ENCODE measurements around the gene CLCN3.
"Not testable (repeated sequence)": the region's sequence is repeated elsewhere in the genome, so short reads cannot be mapped to it uniquely, and the experiment has no call there.

Gene CLCN3

DNA sequence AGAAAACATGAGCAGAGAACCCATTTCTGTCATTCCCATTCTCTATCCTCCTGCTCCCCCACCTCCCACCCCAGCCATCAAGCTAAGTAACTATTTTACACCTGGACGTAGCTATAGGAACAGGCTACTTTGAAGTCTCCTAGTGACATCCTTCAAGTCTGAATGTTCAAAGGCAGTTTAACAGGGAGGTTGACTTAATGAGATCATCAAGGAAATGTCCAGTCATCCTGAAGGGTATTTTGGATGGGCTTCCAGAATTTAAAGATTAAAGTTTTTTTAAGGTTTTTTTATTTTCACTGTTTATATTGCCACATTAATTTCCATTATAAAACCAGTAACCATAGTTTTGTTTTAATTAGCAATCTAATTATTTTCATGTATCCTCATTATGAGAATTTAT, 96.3 kb downstream of the CLCN3 start:
- no peak for DNase-seq

- DNase-seq: no peak
Measured at GRCh38 chr4:169720529-169720928, 100.2 kb downstream of the CLCN3 start.

- no peak for DNase-seq
Measured at GRCh38 chr4:169723207-169723965, 103.0 kb downstream of the CLCN3 start.

- DNase-seq: no peak
Measured at GRCh38 chr4:169724260-169724659, 103.9 kb downstream of the CLCN3 start.

DNA sequence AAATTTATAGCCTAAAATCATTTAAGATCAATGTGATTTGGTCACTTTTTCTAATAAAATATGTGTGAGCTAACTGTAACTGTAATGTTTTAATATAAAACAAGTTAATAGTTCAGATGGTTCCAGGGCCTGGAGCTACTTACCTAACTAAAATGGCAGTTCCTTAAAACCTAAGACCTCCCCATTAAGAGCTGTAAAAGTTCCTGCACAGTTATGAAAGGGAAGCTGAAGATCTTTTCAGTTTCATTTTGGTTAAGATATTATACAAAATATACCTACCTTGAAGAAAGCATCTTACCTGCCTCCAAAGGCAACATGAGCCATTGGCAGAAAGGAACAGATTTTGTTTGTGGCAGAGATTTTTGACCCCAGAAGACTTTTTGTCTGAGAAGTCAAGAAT, 107.2 kb downstream of the CLCN3 start:
- no peak for DNase-seq

GRCh38 chr4:169730564-169730963, 110.2 kb downstream of the CLCN3 start:
- DNase-seq: no peak

DNA sequence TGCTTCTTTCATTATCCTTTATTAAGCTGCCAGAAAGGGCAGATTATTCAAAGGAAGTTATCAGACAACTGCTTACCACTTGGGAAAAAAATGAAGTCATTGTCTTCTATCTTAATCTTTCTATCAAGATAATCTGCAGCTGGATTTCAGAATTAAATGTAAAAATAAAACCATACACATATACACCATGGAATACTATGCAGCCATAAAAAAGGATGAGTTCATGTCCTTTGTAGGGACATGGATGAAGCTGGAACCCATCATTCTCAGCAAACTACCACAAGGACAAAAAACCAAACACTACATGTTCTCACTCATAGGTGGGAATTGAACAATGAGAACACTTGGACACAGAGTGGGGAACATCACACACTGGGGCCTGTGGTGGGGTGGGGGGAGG, 118.2 kb downstream of the CLCN3 start:
- not testable (repeated sequence) for DNase-seq

GRCh38 chr4:169741569-169741968, 121.2 kb downstream of the CLCN3 start:
- no peak for DNase-seq

GRCh38 chr4:169744601-169745000, 124.2 kb downstream of the CLCN3 start:
- DNase-seq: no peak

- no peak for DNase-seq
Measured at GRCh38 chr4:169745291-169745690, 124.9 kb downstream of the CLCN3 start.

GRCh38 chr4:169756971-169757574, 136.7 kb downstream of the CLCN3 start:
- DNase-seq: no peak

DNA sequence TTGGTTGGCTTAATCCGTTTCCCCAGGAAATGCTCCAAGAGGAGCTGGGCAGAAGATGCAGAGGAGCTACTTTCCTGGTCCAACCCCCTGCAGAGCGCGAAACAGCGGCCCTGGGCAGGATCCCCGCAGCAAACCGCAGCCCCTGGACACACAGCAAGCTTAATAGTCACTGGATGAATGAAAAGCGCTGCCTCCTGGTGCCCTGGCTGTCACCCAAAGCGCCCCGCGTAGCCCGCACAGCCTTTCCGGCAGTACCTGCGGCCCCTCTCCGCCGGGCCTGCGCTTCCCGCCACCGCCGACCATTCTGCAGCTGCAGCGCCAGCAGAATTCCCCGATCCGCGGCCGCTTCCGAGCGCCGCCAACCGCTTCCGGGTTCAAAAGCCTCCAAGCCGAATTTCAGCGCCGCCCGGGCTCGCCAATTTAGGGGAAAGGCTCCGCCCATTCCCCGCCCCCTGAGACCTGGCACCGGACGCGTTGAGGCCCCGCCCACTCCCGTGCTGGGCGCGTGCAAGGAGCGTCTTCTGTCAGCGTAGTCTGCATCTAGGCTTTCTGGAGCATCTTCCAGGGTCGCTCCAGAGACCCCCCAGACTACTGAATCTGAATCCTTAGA, 137.3 kb downstream of the CLCN3 start, which contains the start of gene HPF1:
HPF1 (minus strand) TSS at position 370 of the 610 bp plus-strand sequence; CDS start at position 303, 67 bp downstream.
- peak; percentile 93 for DNase-seq

DNA sequence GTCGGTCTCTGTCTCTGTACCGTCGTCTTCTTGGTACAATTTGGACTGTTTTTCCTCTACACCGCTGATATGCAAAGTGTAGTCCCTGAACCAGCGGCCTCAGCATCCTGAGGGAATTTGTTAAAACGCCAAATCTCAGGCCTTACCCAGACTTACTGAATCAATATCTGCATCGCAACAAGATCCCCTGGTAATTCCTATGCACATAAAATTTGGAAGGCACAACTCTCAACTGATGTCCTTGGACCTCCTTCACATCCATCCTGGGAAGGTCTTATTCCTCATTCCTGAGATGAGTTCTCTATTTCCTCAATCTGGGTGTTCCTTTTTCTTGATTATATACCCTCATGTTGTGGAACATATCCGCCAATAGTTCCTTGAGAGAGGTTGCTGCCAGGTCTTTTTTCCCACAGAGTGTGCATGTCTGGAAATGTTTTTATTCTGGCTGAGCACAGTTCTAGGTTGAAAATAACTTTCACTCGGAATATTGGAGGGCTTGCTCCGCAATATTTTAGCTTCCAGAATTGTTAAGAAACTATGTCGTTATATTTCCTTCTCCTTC, 138.1 kb downstream of the CLCN3 start:
- no peak for DNase-seq

GRCh38 chr4:169761846-169762245, 141.5 kb downstream of the CLCN3 start:
- no peak for DNase-seq

DNA sequence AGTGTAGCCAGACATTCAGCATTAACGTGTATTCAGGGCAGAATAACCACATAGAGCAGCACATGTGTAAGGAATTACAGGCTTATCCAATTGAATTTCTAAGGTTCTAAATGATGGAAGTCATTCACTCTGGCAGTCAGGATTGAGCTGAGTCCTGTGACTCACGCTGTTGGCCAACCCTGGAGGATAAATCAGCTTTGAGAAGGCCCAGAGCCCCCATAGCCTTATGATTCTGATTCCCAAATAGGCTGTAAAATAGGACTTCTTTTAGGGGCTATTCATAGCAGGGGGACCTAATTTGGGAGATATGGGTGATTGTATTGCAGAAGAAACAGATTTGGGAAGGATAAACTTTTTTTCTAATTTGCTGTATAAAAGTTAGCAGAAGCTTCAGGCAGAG, 145.5 kb downstream of the CLCN3 start:
- DNase-seq: no peak

DNA sequence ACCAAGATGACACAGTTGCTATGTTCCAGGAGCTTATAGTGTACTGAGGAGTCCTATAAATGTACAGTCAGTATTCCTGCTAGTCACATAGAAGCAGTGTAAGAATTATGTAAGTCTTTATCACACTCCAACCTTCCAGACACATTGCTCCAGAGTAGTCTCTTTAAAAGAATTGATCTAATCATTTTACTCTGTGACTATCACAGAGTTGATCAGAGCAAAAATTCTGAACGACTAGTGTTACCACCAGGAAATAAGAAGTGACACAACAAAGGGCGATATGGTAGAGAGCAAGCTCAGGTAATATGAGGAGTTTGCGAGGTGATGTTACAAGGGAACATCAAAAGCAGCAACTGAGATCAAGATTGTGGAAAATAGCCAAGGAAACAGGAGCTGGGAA, 146.4 kb downstream of the CLCN3 start:
- DNase-seq: no peak

DNA sequence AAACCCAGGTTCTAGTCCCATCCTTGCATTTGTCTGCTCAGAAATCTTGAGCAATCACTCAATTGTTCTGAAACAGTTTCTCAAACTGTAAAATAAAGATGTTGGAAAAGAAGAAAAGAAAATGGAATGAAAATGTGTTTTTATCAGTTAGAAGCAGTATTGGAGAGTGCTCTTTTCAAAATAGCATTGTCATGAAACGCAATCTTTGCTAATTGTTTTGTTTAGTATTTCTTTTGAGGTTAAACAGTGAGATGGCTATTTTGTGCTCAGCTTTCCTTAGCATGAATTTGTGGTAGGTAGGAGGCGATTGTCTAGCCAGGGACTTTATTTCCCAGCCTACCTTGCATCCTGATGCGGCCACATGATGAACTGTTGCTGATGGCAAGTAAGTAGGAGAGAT, 148.0 kb downstream of the CLCN3 start:
- DNase-seq: no peak

- DNase-seq: no peak
Measured at GRCh38 chr4:169770416-169770815, 150.0 kb downstream of the CLCN3 start.

GRCh38 chr4:169771556-169772080, 151.2 kb downstream of the CLCN3 start:
- not testable (repeated sequence) for DNase-seq
